Renal cortical epithelial cell (primary cell): ENCODE data around the gene COMTD1. TPM values are rescaled to one million over a fixed set of nuclear protein-coding genes. Genes with fewer than 3 reads are reported as not detected.

Experiments used
- DNase-seq: peaks from one replicate; pipeline ENCODE4 v3.0.0-alpha.2; 2011; ENCODE audit warnings: low read depth
- total RNA-seq: library from RNA; depleted of rRNA; stranded (reverse); fragments of >200 nt; gene quantifications from 2 replicates; pipeline ENCODE4 v1.2.3, GENCODE V29; 2014

Gene COMTD1
- total RNA-seq: 11.4 and 30.0 TPM in 2 replicates

- DNase-seq: peak; percentile 64
These were observed at the start of gene COMTD1 for GRCh38 chr10:75235375-75236177. TSS of gene COMTD1 (minus strand) at chr10:75235957. CDS start at chr10:75235928, 29 bp downstream.

- peak; percentile 63 for DNase-seq
These were observed 48.1 kb upstream of the COMTD1 start for GRCh38 chr10:75283671-75284470.

GRCh38 chr10:75283078-75283670 lies 47.4 kb upstream of the COMTD1 start:
- DNase-seq: no peak

- no peak for DNase-seq
These were observed 46.2 kb upstream of the COMTD1 start for GRCh38 chr10:75281974-75282373.

- no peak for DNase-seq
These were observed 44.5 kb upstream of the COMTD1 start for GRCh38 chr10:75280236-75280635.

GRCh38 chr10:75276069-75276872 lies 40.5 kb upstream of the COMTD1 start:
- no peak for DNase-seq

- no peak for DNase-seq
These were observed 37.1 kb upstream of the COMTD1 start for GRCh38 chr10:75272896-75273295.

GRCh38 chr10:75272094-75272493 lies 36.3 kb upstream of the COMTD1 start:
- no peak for DNase-seq

GRCh38 chr10:75269605-75270004 lies 33.8 kb upstream of the COMTD1 start:
- DNase-seq: no peak

GRCh38 chr10:75266945-75267344 lies 31.2 kb upstream of the COMTD1 start:
- DNase-seq: no peak

GRCh38 chr10:75265856-75266255 lies 30.1 kb upstream of the COMTD1 start:
- DNase-seq: no peak

GRCh38 chr10:75263806-75264205 lies 28.0 kb upstream of the COMTD1 start:
- DNase-seq: no peak

- DNase-seq: peak; percentile 44
These were observed 26.3 kb upstream of the COMTD1 start for GRCh38 chr10:75261813-75262705.

- DNase-seq: no peak
These were observed 25.2 kb upstream of the COMTD1 start for GRCh38 chr10:75260990-75261389.

GRCh38 chr10:75254739-75255138 lies 19.0 kb upstream of the COMTD1 start:
- no peak for DNase-seq

GRCh38 chr10:75253281-75254220 lies 17.8 kb upstream of the COMTD1 start:
- no peak for DNase-seq

- peak; percentile 74 for DNase-seq
These were observed 15.2 kb upstream of the COMTD1 start for GRCh38 chr10:75250934-75251333.

- DNase-seq: no peak
These were observed 12.0 kb upstream of the COMTD1 start for GRCh38 chr10:75247797-75248196.

GRCh38 chr10:75246506-75246905 lies 10.7 kb upstream of the COMTD1 start:
- no peak for DNase-seq
